ENCODE data around the gene KRTAP2-3.

DNA sequence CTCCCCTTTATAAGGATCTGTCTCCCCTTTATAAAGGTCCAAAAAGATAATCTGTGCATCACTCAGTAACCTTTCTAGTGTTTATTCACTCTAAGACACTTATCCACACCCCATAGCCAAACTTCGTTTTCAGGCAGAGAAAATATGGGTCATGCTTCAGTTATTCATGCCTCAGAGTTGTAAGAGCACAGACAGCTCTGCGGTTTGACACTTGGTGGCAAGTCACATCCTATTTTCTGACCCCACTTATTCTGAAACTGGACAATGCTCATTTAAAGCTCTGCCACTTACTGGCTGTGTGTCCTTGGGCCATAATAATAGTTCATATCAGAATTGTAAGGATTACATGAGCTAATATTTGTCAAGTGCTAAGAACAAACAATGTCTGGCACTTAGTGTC, 10.8 kb downstream of the KRTAP2-3 start:
- TF ChIP-seq, protein P1, sequence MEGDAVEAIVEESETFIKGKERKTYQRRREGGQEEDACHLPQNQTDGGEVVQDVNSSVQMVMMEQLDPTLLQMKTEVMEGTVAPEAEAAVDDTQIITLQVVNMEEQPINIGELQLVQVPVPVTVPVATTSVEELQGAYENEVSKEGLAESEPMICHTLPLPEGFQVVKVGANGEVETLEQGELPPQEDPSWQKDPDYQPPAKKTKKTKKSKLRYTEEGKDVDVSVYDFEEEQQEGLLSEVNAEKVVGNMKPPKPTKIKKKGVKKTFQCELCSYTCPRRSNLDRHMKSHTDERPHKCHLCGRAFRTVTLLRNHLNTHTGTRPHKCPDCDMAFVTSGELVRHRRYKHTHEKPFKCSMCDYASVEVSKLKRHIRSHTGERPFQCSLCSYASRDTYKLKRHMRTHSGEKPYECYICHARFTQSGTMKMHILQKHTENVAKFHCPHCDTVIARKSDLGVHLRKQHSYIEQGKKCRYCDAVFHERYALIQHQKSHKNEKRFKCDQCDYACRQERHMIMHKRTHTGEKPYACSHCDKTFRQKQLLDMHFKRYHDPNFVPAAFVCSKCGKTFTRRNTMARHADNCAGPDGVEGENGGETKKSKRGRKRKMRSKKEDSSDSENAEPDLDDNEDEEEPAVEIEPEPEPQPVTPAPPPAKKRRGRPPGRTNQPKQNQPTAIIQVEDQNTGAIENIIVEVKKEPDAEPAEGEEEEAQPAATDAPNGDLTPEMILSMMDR (IDR thresholded peaks at IDR 0.05), result no peak
- TF ChIP-seq POLR2A (IDR thresholded peaks at IDR 0.05; ENCODE audit: low read depth), result no peak
